HG02885 (cell line): ENCODE results near the gene LRP1B.

Experiments
- ATAC-seq: cut with Tn5 transposase; IDR thresholded peaks from one replicate; pipeline ENCODE4 v1.9.1; 2021; ENCODE audit warnings: mild to moderate bottlenecking; ENCODE audit not compliant: unreplicated experiment, poor library complexity

The LRP1B gene

DNA sequence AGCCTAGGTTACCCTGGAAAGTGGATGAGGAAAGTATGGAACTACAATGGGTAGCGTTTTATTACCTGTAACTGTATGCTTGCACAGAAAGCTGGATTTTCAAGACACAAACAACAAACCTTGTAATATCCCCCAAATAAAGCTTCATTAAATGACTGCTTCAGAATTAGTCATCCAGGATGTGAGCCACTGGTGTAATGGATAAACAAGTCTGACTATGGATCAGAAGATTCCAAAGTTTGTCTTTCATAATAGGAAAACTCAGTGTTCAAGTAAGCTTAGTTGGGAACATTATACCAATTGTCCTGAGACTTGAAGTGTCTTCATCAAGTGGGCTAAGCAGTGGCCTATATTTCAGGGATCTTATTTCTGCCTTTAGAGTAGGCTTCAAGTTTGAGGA is 518.8 kb downstream of the LRP1B start:
- no peak for ATAC-seq

DNA sequence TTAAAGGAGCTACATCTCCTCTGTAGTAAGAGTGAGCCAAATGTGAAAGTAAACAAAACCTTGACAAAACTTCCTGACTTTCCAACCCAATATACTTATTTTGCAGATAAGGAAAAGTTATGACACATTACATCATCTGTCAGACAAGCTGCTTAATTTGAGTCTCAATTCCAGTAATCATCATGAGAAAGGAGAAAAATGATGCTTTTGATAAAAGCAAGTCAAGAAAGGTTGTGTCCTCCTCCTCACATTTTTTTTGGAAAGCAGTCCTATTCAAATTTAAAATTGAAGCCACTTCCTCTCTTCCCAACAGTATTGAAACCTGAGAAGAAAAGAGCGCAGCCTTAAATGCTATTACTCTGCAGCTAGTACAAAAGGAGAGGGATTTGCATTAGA is 519.6 kb downstream of the LRP1B start:
- ATAC-seq, result no peak

DNA sequence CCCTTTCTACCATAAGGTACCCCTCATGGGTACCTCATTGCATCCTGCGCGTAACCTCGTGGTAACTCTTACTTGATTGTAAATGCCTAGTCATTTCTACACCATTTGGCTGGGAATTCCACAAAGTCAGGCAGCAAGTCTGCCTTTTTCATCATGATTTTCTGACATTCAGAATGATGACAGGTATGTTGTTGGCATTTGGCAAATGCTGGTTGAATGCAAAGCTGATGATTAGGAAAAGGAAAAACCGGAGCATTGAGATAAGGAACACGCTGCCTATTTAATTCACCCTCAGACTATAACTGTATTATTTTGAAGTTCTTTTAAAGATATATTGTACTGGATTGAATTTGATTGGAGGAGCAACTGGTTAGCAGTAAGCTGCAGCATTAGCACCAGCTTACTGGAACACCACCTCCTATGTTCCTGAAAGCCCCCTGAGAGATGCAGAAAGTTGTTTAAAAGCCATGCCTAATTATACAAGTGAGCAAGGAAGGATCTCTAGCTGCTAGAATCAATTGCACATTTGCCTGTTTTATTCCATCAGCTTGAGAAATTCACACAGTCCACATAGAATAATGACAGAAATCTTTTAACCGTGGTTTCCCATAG is 520.1 kb downstream of the LRP1B start:
- ATAC-seq, result no peak

DNA sequence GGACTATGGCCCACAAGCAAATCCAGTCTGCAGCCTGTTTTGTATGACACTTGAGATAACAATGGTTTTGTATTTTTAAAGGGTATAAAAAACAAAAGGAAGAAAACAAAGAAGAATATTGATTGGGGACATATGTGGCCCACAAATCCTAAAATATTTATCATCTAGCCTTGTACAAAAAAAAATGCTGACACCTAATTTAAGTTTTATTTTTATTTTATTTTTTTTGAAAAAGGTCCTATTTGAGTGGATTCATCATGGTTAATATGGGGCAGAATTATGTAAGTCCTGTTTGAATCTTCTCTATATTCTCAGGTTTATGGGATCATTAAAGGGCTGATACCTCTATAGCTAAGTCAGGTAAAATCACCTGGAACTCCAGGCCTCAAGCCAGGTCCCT is 525.7 kb downstream of the LRP1B start:
- ATAC-seq, result no peak

DNA sequence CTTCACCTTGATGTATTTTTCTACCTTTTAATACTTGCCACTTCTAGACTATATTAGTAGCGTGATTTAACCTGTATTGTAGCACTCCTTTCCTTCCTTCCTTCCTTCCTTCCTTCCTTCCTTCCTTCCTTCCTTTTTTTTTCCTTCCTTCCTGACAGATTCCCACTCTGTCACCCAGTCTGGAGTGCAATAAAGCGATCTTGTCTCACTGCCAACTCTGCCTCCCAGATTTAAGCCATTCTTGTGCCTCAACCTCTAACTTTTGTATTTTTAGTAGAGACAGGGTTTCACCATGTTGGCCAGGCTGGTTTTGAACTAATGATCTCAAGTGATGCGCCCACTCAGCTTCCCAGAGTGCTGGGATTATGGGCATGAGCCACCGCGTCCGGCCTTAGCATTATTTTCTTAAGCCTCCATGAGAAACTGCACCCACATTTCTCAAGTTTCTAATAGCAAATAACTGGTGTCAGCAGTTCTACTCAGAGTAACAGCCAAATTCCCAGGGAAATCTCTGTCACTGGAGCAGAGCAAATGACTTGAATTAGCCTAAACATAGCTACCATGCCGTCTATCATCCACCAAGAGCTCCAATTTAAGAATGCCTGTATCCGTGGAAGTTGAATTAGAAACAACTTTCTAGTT is 529.2 kb downstream of the LRP1B start:
- no peak for ATAC-seq

DNA sequence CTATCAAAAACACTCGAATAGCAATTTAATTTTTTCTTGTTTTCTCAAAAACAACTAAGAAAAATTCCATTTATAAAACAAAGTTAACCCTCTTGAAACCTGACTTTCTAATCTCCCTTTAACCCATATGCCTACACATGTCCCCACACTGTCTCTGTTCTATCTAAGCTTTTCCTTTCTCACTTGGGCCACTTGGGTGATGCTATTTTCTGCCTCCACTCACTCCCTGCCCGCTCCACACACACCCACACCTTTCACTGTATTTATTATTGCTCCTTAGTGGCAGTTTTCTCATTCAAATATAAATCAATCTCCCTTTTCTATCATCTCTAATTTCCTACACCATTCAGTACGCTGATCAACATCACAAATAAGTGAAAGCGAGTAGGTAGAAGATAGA is 531.1 kb downstream of the LRP1B start:
- no peak for ATAC-seq

DNA sequence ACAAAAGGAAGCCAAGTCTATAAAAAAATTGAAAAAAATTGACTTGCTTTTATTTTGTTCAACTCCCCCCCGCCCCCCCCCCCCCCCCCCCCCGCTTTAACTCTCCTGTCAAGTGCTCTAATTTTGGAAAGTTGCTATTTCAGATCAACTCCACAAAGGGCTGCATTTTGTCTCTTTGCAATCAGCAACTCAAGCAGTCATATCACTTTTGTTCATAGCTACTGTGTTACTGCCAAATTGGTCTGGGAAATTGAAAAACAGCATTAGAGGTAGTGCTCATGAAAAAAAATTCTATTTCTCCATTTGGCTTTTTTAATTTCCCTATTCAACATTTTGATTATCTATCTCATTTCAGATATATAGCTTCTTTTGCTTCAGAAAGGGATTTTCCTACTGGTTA is 531.8 kb downstream of the LRP1B start:
- no peak for ATAC-seq

DNA sequence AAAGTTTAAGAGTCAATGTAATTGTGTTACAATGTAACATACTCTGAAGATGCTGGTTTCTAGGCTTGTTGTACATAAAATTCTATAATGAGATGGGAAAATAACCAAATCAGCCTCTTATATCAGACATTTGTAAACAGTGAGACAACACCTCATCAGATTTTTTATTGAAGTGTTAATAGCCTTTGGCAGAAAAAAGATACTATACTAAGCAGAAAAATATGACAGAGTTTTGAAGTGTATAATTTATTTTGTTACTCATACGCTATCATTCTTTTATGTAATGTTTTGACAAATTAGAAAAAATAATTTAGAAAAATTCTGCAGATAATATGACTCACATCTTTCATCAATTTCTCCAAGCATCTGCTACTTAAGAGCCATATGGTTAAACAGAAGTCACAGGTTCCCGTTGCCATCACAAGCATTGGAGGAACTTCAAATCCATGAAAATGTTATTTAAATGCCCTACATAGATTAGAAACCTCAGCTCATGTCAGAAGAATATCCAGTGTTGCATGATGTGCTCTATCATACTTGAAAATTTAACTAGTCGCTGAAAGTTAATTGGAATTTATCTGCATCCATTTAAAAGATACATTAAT is 535.4 kb downstream of the LRP1B start:
- no peak for ATAC-seq

DNA sequence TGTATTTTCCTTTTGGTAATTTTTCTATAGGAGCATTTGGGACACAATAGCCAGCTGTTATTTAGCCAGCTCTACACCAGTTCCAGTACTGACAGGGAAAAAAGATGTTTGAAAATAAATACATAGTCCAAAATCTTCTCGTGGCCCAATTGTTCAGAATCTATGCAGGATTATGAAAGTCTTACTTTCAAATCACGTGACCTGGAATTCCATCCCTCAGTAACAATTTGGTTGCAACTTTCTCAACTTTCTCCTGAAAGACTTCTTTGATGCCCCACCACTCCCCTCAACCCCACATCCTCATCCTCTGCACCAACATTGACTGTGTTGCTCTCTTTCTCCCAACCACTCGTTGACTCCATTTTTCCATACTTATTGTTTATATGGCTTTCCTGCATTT is 539.0 kb downstream of the LRP1B start:
- no peak for ATAC-seq

DNA sequence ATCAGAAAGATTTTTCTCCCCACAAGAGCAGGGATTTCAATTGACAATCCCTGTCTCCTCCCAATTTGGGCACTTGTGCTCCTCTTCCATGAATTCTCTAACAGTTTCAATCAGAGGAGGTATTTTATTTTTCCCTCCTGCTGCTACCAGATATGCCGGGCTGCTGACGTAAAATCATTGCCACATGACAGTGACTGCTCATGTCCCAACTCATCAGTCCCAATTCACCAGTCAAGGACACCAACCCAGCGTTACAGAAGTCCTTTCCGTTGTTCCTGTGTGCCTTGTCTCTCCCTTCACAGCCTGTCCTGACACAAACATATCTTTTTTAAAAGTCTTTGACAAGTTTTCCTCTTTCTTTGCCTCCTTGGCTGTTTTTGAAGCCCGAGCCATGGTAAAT is 540.2 kb downstream of the LRP1B start:
- ATAC-seq, result no peak

DNA sequence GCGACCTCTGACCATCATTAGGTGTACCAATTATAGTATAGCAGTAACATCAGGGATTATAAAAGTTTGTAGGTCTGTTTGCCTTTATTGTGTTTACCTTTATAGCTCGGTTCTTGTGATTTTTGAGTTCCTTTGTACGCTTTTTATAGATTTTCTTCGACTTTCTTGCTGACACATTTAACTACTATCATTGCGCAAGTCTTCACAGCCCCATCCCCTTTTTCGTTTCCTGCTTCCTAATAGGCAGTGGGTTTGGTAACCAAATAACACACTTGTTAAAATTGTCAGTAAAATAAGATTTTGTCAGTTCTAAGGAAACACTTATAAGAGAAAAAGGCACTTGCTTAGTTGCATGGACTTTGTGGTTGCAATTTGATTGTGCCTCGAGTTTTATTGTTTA is 541.5 kb downstream of the LRP1B start:
- ATAC-seq, result no peak

DNA sequence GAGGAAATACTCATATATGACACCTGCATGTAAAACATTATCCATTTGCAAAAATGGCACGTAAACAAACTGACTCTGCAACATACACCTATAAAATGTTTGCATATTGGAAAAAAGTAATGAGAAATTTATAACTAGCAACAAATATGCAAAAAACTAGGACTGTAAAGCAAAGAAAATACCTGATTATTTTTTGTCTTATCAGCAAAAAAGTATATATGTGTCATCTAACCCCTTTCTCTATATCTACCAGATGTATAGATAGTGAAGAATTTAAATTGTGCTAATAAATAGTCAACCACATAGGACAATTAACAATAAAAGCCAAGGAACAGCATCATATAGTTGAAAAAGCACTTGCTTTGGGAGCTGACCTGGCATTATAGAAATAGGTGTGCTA is 543.8 kb downstream of the LRP1B start:
- ATAC-seq, result no peak

DNA sequence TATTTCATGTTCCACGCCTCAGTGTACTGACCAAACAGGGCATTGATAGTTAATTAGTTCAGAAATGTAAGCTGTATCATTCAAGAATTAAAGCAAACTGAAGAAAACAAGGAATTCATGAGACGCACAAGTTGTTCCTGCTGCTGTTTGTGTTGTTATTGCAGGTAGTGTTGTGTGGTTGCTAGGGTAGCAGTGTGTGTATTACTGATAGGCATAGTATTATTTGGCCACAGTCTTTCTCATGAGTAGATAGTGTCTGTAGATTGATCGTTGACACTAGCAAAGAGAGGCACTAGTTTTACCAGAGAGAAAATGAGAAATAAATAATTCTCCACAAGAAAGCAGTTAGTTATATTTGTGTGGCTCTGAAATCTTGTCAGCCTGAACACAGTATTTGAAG is 548.6 kb downstream of the LRP1B start:
- no peak for ATAC-seq

DNA sequence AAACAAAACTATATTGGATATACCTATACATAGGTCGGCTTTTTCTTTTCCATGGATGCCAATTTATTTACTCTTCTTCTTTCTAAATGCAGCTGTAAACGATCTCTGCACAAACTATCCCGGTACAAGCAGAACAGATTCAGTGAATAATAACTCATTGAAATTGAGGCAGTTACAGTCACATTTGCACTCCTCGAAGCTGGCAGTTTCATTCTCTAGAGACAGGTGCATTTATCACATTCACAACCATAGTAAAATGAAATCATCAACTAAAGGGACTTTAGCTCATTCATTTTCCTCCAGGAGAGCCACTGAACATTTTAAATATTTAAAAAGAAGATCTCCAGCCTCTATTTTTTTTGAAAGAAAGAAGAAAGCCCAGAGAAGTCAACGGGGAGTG is 551.7 kb downstream of the LRP1B start:
- no peak for ATAC-seq

DNA sequence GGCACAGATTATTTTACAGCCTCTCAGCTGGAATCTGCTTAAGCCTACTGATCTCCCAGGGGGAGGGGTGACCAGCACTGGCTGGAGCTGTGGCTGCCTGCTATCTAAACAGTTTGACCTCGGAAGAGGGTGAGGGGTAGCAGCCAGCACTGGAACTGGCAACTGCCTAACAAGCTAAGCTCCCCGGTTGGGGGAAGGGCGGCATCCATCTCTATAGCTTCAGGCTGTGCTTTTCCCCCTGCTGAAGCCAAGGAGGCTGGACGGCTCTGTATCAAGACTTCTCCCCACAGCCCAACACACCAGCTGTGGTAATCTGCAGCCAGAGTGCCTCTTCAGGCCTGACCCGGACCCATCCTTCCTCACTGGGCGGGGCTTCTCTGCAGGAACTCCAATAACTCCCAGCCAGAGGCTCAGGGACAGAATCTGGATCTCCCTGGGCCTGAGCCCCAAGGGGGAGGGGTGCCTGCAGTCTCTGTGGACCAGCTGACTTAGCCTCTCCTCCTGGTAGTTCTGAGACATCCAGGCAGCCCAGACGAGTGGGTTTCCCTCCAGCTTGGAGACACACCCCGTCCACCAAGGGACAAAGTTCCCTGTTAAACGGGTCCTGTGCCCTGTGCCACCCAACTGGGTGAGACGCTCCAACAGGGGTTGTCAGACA is 560.2 kb downstream of the LRP1B start:
- ATAC-seq, result no peak

DNA sequence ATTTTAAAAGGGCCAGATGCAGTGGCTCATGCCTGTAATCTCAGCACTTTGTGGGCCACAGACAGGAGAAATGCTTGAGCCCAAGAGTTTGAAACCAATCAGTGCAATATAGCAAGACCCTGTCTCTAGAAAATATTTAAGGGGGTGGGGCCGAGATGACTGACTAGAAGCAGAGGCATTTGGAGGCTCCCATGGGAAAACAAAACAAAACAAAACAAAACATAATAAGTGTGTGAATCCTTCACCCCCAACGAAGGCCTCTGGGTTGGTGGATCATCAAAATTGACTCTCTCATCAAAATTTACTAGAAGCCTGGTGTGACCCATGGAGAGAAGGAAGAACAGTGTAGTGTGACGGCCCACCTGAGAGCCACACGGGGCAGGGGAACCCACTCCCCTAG is 560.9 kb downstream of the LRP1B start:
- no peak for ATAC-seq

DNA sequence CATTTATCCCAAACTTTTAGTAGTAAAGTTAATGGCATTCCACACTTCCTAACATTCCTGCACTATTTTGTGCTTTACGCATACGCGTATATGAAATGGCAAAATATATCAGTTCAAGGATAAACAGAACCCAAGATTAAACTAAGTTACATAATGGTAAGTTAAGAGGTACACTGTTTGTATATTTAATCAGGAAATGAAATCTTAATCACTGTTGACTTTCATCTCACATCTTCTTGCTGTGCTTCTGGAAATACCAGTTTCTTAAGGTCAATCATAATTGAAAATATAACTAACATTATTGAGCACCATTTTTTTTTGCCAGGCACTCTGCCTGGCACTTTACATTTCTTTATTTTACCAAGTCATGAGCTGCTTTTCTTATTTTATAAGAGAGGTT is 565.2 kb downstream of the LRP1B start:
- ATAC-seq, result no peak

DNA sequence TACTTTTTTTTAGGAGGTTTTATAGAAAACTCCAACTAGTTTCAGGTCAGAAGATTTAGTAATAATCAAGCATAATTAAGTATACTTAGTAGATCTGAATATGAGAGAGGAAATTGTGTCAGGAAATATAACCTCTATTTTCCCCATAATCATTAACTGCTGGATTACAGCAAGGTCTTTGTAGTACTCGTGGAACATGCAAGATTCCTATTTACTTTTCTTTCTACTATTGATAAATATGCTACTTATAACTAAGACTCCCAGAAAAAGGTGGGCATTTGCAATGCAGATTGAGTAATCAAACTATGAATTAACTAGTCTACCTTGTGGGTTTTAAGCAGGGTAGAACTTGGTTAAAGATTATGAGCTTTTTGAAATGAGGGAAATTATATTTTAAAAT is 570.1 kb downstream of the LRP1B start:
- ATAC-seq, result no peak

DNA sequence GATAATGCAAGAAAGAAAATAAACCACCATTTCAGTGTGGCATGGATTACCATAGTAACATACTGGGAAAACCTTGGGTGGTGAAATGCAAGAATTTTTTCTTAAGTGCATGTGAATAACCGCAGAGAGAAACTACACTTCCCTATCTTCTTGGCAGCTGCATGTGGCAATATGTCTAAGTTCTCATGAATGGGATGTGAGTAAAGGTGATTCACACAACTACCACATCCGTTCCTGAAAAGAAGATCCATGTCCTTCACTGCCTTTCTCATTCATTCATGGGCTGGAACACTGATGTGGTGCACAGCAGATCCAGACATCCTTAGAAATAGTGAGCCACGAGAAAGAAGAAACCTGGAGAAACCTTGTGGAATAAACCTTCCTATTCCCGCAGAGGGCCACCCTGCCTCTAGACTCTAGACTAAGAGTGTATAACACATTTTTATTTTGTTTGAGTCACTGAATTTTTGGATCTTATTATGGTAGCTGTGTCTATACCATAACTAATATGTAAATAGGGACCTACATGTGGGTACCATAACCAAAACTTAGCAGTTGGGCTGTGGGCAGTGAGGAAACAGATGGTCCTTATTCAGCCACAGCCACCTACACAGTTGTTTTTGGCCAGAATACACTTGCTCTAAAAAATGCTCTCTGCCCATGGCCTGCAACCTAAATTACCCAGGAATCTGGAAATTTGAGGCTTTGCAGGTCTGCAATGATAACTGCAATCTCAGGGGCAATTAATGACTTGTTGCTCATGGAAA is 573.3 kb downstream of the LRP1B start:
- peak; percentile 58 for ATAC-seq

DNA sequence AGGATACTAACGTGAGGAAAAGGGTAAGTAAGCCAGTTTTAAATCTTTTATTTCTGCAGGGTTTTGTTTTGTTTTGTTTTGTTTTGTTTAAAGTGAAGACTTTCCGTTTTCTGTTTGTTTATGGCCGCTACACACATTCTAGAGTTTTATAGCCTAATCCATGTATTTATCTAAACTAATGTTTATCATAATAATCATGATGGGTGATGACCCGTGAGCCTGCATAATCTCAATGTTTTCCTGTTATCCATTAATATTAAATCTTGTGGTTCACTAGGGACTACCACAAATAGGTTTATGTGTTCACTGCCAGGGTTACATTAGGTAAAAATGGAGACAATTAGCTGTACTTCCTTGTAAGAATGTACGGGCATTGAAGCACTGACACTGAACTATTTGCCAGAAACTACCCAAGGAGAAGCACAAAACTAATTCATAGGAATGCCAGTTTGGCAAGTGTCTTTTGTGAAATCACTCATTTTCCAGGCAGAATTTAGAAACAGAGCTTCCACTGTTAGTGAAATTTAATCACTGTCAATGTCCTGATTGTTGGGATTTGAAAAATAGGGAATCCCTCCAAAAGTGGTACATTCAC is 574.8 kb downstream of the LRP1B start:
- no peak for ATAC-seq

DNA sequence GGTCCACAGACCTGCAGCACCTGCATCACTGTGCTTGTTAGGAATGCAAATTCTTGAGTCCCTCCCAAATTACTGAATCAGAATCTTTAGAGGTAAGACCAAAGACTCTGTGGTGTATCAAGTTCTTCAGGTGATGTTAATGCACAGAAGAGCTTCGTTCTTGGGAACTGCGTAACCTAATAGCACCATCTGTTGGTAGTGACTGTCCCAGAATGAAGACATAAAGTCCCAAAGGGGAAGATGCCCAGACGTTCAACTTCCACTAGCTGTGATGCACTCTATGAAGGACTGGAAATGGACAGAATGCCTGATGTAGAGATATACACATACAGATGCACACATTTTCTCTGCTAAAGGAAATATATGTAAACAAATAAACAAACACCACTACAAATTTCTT is 576.0 kb downstream of the LRP1B start:
- ATAC-seq, result peak; percentile 90
